Activated CD4-positive, alpha-beta T cell treated with anti-CD3 and anti-CD28 coated beads, Interleukin-2, amount 50 U/mL, for 48 hours (primary cell): ENCODE results near the gene SLC10A2.
"Not testable (repeated sequence)": the region's sequence is repeated elsewhere in the genome, so short reads cannot be mapped to it uniquely, and the experiment has no call there.

Source experiments
- DNase-seq, 2 experiments: peaks; one replicate each; pipeline ENCODE4 v3.0.0-alpha.2; 2020

The SLC10A2 gene, protein sequence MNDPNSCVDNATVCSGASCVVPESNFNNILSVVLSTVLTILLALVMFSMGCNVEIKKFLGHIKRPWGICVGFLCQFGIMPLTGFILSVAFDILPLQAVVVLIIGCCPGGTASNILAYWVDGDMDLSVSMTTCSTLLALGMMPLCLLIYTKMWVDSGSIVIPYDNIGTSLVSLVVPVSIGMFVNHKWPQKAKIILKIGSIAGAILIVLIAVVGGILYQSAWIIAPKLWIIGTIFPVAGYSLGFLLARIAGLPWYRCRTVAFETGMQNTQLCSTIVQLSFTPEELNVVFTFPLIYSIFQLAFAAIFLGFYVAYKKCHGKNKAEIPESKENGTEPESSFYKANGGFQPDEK

GRCh38 chr13:103066079-103066780 lies at the start of gene SLC10A2:
TSS of gene SLC10A2 (minus strand) at chr13:103066417. CDS start at chr13:103066249, 168 bp downstream.
- DNase-seq: no peak

- DNase-seq: no peak
Observed at GRCh38 chr13:103107580-103107979, 41.4 kb upstream of the SLC10A2 start.

- no peak for DNase-seq
Observed at GRCh38 chr13:103104340-103104739, 38.1 kb upstream of the SLC10A2 start.

- not testable (repeated sequence) for DNase-seq
Observed at GRCh38 chr13:103103456-103103855, 37.2 kb upstream of the SLC10A2 start.

DNA sequence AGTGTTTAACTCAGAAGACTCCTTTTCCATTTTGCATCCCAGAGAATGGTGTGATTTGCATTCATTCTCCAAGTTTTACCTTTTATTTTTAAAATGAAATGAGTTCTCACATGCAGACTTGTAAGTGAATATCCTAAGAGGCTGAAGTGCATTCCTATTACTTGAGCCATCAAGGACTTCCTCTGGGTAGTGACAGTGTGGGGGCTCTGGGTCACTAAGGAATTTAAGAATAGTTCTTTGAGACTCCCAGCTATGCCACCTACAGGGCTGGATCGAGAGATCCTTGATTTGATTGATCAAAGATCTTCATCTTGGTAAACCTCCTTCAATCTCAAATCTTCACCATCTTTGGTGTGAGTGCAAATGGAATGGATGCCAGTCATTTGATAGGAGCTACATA lies 36.3 kb upstream of the SLC10A2 start:
- no peak for DNase-seq

GRCh38 chr13:103101901-103102300 lies 35.7 kb upstream of the SLC10A2 start:
- DNase-seq: no peak

- DNase-seq: no peak
Observed at GRCh38 chr13:103101500-103101899, 35.3 kb upstream of the SLC10A2 start.

DNA sequence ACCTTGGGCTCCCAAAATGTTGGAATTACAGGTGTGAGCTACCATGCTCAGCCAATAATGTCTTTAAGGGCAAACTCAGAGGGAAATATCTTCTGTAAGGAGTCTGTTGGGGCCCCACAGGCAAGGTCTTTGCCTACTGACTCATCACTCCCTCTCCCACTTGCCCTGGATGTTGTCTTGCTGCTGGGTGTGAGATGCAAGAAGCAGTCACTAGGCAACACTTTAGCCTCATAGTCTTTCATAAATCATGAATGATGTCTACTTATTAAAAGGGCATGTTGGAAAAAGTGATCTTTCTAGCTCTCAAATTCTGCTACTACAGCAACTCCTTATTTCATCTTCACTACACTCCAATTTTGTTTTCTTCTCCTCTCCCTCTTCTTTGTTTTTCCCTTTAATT lies 34.6 kb upstream of the SLC10A2 start:
- no peak for DNase-seq

- no peak for DNase-seq
Observed at GRCh38 chr13:103099722-103100293, 33.6 kb upstream of the SLC10A2 start.

DNA sequence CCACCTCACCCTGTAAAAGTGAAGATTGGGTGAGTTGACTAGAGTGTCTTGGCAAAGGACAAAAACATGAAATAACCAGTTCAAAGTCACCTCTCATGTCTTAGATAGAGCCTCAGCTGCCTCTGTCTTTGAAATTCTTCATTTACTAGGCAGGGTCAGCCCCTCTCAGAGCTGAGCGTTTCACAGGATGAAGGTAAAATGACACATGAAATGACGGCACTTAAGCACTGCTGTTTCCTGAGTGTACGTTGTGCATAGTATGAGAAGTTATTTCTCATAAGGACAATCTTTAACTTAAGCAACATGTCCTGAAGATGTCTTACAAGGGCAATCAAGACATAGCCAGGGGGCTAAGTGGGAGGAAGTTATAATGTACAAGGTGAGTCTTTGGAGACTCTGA lies 32.3 kb upstream of the SLC10A2 start:
- no peak for DNase-seq

GRCh38 chr13:103097366-103097928 lies 31.2 kb upstream of the SLC10A2 start:
- no peak for DNase-seq

DNA sequence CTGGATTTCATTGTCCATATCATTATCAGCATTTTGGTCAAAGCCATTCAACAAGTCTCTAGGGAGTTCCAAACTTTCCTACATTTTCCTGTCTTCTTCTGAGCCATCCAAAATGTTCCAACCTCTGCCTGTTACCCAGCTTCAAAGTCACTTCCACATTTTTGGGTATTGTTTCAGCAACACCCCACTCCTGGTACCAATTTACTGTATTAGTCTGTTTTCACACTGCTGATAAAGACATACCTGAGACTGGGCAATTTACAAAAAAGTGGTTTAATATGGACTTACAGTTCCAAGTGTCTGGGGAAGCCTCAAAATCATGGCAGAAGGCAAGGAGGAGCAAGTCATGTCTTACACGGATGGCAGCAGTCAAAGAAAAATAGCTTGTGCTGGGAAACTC lies 27.4 kb upstream of the SLC10A2 start:
- DNase-seq: not testable (repeated sequence)

- no peak for DNase-seq
Observed at GRCh38 chr13:103087275-103087674, 21.1 kb upstream of the SLC10A2 start.

GRCh38 chr13:103081435-103081834 lies 15.2 kb upstream of the SLC10A2 start:
- DNase-seq: no peak

DNA sequence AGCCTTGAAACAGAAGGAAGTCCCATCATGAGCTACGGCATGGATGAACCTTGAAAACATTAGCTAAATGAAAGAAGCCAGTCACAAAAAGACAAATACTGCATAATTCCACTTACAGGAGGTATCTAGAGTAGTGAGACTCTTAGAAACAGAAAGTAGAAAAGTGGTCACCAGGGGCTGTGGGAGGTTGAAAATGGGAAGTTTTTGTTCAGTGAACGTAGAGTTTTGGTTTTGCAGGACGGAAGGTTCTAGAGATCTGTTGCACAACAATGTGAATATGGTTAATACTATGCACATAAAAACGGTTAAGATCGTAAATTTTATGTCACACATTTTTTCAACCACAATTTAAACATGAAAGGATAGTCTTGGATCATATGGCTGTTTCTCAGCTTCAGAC lies 11.9 kb upstream of the SLC10A2 start:
- no peak for DNase-seq

DNA sequence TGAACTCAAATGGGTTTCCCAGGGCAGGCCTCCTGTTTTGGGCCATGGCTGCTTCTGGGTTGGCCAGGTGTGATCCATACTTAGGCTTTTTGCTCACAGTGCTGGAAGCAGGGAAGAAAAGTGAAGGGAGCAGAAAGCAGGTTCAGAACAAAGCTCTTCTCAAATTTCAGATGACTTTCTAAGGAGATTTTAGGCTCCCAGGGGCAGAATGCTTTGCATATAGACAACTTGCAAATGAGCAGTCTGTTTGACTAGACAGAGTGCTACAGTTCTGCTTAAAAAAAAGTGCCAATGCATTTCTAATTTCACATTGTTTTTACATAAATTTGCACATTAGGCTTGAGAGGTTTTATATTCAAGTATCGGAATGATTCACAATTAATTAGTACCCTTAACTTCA lies 2.6 kb upstream of the SLC10A2 start:
- DNase-seq: no peak

DNA sequence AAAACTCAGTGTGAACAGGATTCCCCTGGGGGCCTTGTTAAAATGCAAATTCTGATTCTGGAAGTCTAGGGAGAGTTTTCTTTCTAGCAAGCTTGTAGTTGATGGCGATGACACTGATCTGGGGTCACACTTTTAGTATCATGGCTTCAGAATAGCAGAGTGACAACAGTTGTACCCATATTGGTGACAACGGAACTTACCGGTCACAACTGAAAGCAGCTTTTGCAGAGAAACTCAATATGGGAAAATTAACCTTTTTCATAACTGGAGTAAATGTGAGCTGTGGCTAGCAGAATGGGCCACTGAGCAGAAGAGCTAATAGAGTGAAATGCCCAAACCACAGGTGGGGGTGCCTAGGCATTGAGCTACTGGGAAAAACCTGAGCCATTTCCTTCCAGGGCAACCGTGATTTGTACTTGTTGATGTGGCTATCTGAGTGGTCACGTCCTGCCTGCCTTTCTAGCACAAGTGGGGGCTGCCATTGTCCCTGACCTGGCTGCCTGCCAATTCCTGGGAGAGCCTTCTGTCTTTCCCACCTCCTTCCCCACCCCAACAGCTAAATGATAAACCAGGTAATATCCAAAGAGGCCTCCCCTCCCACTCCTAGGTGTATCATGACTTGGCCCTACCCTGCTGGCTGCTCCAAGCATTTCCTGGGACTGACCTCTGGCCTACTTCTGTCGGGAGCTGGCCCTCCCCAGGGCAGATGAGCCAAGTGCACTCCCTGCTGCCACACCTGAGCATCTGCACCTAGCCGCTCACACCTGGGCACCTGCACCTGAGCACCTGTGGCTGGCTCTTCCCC lies 1.7 kb upstream of the SLC10A2 start:
- DNase-seq: no peak

DNA sequence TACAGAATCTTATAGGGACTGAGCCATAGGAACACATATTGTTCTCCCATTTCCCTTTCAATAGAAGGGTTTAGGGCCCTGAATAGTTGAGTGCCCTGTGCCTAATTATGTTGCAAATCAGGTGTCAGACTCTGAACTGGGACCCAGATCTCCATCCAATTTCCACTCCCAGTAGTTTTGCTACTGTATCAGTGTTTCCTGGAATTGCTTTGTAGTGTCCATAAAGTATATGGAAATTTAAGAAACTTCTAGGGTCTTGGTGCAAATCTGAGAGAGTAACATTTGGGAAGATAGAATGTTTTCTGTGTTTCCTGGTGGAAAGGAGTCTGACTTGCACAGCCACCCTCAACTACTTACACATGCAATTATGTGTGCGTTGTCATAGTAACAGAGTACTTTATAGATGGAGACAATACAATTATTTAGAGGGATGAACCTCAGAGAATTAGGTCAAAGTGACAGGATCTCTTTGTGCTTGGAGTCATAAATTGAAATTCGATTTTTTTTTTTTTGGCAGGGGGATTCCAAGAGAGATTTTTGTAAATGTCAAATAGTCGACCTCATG lies 646 bp upstream of the SLC10A2 start:
- DNase-seq: no peak

DNA sequence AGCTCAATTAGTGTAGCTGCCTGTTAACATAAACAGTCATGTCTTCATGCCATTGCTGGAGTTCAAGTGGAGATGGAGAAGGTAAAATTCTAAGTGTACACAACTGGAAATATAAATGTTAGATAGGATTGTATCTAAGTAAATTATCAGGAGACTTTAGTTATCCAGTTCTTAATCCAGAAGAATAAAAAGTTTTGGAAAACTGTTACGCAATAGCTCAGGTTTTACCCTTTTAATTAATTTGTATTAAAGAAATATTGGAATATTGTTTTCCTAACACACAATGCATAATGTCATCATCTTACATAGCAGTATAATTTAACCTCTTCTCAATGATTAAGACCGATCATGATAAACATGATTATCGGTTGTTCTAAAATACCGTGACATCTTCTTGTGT lies 2.8 kb downstream of the SLC10A2 start:
- no peak for DNase-seq

GRCh38 chr13:103062079-103062478 lies 4.1 kb downstream of the SLC10A2 start:
- no peak for DNase-seq

DNA sequence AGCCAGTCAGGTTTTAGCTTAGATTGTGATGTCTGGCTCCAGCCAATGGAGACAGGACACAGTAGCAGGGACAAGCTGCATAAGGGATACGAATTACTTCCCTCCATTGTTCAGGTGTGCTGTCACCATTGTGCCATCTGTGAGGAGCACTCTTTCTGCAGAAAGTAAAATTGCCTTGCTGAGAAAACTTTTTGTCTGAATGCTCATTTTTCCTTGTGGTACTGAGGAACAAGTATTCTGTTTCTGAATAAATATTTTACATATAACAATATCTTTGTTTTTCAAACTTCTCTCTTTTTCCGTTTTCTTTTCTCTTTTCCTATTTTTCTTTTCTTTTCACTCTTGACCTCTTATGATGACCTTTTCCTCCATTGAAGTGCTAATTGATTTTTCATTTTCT lies 10.2 kb downstream of the SLC10A2 start:
- no peak for DNase-seq

GRCh38 chr13:103055166-103055565 lies 11.1 kb downstream of the SLC10A2 start:
- no peak for DNase-seq

DNA sequence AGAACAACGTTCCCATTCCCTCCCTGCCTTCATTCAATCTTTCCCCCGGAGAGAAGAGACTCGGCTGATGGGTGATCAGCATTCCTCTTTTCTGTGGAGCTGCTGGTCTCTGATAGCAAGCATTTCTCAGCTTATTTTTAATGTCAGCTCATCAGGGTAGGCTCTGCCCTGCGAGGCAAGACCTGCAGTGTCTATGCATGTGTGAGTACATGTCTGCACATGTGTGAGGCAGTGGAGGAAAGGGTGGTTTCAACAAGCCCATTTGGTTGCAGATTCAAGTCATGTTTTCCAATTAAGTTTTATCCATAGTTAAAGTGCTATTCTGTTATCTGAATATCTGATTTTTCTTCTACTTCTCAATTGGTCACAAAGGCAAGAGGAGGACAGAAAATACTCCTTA lies 19.5 kb downstream of the SLC10A2 start:
- no peak for DNase-seq
